ENCODE measurements around the gene TSPAN5.

DNA sequence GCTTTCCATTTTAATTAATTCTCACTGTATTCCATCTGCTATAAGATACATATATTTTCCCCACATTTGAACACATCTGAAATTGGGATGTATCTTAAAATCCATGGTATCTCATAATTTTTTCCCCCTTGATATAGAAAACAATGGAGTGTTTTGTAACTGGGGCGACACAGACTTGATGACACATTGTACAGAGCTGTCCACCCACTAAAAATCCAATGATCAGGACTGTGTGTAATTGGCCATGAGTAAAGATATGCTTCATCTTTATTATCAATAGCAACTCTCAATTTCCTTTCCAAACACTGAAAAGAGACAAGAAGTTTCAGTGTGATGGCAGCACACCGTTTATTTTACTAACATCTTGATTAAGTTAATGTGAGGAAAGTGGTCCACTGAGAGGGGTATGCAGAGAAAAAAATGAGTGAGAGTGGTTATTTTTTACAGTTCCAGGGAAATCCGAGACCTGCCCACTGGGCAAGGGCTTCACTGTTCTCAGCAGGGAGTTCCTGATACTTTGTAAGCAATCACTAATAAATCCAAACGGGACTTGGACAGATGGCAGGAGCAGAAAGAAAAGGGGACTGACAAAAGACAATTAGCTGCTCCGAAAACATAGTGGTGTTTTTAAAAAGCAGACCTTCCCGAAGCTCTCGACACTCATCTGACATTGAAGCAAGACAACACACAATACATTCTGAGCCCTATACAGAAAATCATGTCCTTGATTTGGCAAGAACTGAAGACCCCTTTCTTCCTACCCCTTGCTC lies 149.4 kb downstream of the TSPAN5 start:
- TF ChIP-seq, protein P1, sequence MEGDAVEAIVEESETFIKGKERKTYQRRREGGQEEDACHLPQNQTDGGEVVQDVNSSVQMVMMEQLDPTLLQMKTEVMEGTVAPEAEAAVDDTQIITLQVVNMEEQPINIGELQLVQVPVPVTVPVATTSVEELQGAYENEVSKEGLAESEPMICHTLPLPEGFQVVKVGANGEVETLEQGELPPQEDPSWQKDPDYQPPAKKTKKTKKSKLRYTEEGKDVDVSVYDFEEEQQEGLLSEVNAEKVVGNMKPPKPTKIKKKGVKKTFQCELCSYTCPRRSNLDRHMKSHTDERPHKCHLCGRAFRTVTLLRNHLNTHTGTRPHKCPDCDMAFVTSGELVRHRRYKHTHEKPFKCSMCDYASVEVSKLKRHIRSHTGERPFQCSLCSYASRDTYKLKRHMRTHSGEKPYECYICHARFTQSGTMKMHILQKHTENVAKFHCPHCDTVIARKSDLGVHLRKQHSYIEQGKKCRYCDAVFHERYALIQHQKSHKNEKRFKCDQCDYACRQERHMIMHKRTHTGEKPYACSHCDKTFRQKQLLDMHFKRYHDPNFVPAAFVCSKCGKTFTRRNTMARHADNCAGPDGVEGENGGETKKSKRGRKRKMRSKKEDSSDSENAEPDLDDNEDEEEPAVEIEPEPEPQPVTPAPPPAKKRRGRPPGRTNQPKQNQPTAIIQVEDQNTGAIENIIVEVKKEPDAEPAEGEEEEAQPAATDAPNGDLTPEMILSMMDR (IDR thresholded peaks at IDR 0.05; ENCODE audit: insufficient read depth, low read length): no peak
- no peak for TF ChIP-seq POLR2AphosphoS5 (IDR thresholded peaks at IDR 0.05; ENCODE audit: low read depth)
- TF ChIP-seq, protein P2, sequence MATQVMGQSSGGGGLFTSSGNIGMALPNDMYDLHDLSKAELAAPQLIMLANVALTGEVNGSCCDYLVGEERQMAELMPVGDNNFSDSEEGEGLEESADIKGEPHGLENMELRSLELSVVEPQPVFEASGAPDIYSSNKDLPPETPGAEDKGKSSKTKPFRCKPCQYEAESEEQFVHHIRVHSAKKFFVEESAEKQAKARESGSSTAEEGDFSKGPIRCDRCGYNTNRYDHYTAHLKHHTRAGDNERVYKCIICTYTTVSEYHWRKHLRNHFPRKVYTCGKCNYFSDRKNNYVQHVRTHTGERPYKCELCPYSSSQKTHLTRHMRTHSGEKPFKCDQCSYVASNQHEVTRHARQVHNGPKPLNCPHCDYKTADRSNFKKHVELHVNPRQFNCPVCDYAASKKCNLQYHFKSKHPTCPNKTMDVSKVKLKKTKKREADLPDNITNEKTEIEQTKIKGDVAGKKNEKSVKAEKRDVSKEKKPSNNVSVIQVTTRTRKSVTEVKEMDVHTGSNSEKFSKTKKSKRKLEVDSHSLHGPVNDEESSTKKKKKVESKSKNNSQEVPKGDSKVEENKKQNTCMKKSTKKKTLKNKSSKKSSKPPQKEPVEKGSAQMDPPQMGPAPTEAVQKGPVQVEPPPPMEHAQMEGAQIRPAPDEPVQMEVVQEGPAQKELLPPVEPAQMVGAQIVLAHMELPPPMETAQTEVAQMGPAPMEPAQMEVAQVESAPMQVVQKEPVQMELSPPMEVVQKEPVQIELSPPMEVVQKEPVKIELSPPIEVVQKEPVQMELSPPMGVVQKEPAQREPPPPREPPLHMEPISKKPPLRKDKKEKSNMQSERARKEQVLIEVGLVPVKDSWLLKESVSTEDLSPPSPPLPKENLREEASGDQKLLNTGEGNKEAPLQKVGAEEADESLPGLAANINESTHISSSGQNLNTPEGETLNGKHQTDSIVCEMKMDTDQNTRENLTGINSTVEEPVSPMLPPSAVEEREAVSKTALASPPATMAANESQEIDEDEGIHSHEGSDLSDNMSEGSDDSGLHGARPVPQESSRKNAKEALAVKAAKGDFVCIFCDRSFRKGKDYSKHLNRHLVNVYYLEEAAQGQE (IDR thresholded peaks at IDR 0.05; ENCODE audit: insufficient replicate concordance, low read depth): no peak
- TF ChIP-seq SPI1 (IDR thresholded peaks at IDR 0.05; ENCODE audit: borderline replicate concordance, low read depth): no peak
- no peak for TF ChIP-seq GABPA (IDR thresholded peaks at IDR 0.05; ENCODE audit: low read depth)

All from HL-60 (cell line).